Articular chondrocyte of knee joint (primary cell): ENCODE measurements around the gene ZNF365. TPM values are rescaled to one million over a fixed set of nuclear protein-coding genes. Genes with fewer than 3 reads are reported as not detected.

Experiments
- small RNA-seq: library from RNA; depleted of rRNA; stranded (forward); fragments of <200 nt; gene quantifications from one replicate; pipeline ENCODE3, GENCODE V24; 2012
- total RNA-seq: library from RNA; depleted of rRNA; stranded (reverse); fragments of >200 nt; gene quantifications from 2 replicates; pipeline ENCODE4 v1.2.3, GENCODE V29; 2012

Gene ZNF365, protein sequence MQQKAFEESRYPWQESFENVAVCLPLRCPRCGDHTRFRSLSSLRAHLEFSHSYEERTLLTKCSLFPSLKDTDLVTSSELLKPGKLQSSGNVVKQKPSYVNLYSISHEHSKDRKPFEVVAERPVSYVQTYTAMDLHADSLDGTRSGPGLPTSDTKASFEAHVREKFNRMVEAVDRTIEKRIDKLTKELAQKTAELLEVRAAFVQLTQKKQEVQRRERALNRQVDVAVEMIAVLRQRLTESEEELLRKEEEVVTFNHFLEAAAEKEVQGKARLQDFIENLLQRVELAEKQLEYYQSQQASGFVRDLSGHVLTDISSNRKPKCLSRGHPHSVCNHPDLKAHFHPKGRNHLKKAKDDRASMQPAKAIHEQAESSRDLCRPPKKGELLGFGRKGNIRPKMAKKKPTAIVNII
- total RNA-seq = 1.9 and 2.6 TPM in 2 replicates

DNA sequence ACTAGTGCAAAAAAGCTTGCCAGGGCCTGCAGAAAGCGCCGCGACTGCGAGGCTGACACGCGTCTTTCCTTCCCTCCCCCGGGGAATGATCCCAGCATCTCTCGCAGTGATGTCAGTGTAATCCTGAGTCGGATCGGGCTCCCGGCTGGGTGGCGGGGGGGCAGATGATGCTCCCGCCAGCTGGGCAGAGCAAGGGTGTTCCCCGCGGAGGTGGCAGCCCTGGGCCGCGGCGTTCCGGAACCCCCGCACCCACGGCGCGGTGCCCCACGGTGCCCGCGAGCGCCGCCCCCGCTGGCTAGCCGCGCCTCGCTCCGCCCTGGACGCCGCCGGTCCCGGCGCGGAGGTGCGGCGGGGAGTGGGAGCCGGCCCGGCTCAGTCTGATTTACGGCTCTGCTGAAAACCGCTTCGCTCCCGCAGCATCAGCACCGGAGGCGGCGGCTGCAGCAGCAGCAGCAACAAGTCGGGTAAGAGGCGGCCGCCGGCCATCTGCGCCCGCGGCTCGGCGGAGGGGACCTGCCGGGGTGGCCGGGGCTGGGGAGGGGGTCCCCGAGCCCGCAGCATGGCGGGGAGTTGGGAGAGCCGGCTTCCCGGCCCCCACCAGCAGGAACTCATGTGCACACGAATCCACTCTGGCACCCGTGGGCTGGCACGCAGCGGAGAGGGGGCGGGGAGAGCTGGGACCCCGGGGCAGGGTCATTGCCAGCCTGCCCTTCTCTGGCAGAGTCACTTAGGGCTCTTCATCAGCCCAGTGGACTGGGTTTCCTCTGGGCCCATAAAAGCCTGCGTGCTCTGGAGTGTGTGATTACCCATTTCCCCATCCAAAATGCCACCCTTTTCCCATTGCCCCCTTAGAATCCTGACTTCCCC lies at the start of gene ZNF365:
ZNF365 (plus strand) TSS at position 375 of the 867 bp plus-strand sequence. CDS start 1,825 bp downstream, outside the sequence.

Small RNA genes within 50 kb of the gene (small RNA-seq; reads per million reads assigned to genes)
- gene RN7SL591P = not detected

Other genes with a start within 250 kb of the ZNF365 start
- gene RTKN2, start 105.5 kb upstream of the ZNF365 start, total RNA-seq = 2.1 and 2.6 TPM in 2 replicates